Esophagus squamous epithelium (tissue), 5 donors: ENCODE data around the gene PGAP3. TPM values are rescaled to one million over a fixed set of nuclear protein-coding genes. Genes with fewer than 3 reads are reported as not detected.

Experiments
- DNase-seq: peaks from one replicate; lab custom pipeline; 2025; lab: John Stamatoyannopoulos, UW
- H3K27ac ChIP-seq, 4 donors: fragments of 200-600 bp; sonication (generic); one replicate each; pipeline ENCODE4 v1.5.1; 2016 to 2019; ENCODE audit warnings: mild to moderate bottlenecking in 1 of 4
- H3K27me3 ChIP-seq, 4 donors: fragments of 200-600 bp; sonication (generic); 1 replicate in 3 of 4; 2 replicates in 1 of 4; pipeline versions ENCODE4 v1.5.1 to v1.6.0; 2017 to 2021; ENCODE audit warnings: antibody characterized with exemption in 1 of 4
- H3K36me3 ChIP-seq, 3 donors: fragments of 200-600 bp; sonication (generic); one replicate each; pipeline ENCODE4 v1.5.1; 2016 to 2019
- H3K4me1 ChIP-seq, 3 donors: fragments of 200-600 bp; sonication (generic); one replicate each; pipeline ENCODE4 v1.5.1; 2017 to 2019
- H3K4me3 ChIP-seq, 4 donors: fragments of 200-600 bp; sonication (generic); 1 replicate in 3 of 4; 2 replicates in 1 of 4; pipeline ENCODE4 v1.5.1; 2016 to 2019; ENCODE audit warnings: mild to moderate bottlenecking in 2 of 4, moderate library complexity in 1 of 4
- H3K9me3 ChIP-seq, 3 donors: fragments of 200-600 bp; sonication (generic); one replicate each; pipeline ENCODE4 v1.5.1; 2016 to 2019
- POLR2A ChIP-seq, 4 donors: fragments of 450-650 bp; IDR thresholded peaks; one replicate each; pipeline ENCODE4 v1.6.1; 2017; ENCODE audit warnings: antibody characterized with exemption in 4 of 4, mild to moderate bottlenecking in 4 of 4, moderate library complexity in 3 of 4
- WGBS, 2 donors: methylation state at CpG; one replicate each; pipeline ENCODE4 v1.1.5; 2018; 5-methylcytosine and 5-hydroxymethylcytosine counted together
- intact Hi-C: fragments of 100-400 bp; cut with DNase I; formaldehyde crosslinking; loops from one replicate; pipeline ENCODE4 v1.15.0; 2022
- total RNA-seq, 4 donors: library from RNA; depleted of rRNA; stranded (reverse); fragments of >200 nt; gene quantifications; one replicate each; pipeline ENCODE4 v1.1.0, GENCODE V29; 2016
- TF ChIP-seq, protein P1 (sequence below), 6 experiments: fragments of 450-650 bp in 4 of 6; fragments of 200-600 bp in 2 of 6; sonication (generic) in 2 of 6; IDR thresholded peaks; one replicate each; pipeline ENCODE4 v1.5.1; 2016 to 2019; ENCODE audit warnings: antibody characterized with exemption in 6 of 6, mild to moderate bottlenecking in 4 of 6, moderate library complexity in 4 of 6
- donor health status: DM: yes; HTN: yes; CAD: no.

Gene PGAP3
- total RNA-seq, 4 donors from 2014 or later, result 10.7 to 34.2 (median 19.2) TPM

DNA sequence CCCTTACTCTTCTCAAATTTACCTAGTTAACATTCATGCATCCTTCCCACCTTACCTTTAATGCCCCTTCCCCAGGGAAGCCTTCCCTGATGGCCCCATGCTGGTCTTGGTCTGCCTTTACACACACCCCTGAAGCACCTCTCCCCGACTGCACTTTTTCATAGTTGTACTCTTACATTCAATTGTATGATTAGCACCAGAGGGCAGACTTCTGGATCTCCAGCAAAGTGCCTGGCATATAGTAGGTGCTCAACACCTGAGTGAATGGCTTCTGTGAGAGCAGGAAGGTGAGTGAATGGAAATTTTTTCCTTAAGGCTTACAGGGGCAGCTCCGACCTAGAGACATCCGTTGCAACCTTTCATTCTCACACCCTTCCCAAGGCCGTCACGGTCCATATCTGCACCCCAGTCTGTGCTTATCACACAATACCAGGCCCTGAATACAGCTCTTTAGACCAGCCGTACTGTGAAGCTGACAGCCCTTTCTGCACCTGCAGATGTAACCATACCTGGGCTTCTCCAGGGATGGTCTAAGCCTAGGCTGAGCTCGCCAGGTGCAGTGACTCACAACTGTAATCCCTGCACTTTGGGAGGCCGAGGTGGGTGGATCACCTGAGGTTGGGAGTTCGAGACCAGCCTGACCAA is 4.4 kb downstream of the PGAP3 start:
- DNase-seq, result no peak
- Histone ChIP-seq H3K27ac (peak overlapping the region in 1 of 4 donors; percentile 2), H3K4me1 (peaks cover 5 to 51% (median 7%) of the 10 kb centered on the region in 3 donors), H3K27me3 (no peaks in the 10 kb centered on the region), H3K36me3 (peaks cover 0 to 68% (median 5%) of the 10 kb centered on the region in 3 donors), H3K9me3 (no peaks in the 10 kb centered on the region), H3K4me3 (no peak overlapping the region)
- intact Hi-C loops, result no loop called here
- TF ChIP-seq POLR2A (IDR thresholded peaks at IDR 0.05), result no peak
- TF ChIP-seq, protein P1, sequence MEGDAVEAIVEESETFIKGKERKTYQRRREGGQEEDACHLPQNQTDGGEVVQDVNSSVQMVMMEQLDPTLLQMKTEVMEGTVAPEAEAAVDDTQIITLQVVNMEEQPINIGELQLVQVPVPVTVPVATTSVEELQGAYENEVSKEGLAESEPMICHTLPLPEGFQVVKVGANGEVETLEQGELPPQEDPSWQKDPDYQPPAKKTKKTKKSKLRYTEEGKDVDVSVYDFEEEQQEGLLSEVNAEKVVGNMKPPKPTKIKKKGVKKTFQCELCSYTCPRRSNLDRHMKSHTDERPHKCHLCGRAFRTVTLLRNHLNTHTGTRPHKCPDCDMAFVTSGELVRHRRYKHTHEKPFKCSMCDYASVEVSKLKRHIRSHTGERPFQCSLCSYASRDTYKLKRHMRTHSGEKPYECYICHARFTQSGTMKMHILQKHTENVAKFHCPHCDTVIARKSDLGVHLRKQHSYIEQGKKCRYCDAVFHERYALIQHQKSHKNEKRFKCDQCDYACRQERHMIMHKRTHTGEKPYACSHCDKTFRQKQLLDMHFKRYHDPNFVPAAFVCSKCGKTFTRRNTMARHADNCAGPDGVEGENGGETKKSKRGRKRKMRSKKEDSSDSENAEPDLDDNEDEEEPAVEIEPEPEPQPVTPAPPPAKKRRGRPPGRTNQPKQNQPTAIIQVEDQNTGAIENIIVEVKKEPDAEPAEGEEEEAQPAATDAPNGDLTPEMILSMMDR (IDR thresholded peaks at IDR 0.05), result no peak
- 91 to 94% methylated on average over 6 of the region's 9 CpGs for WGBS, 2 donors

- H3K27me3 ChIP-seq, result no peaks in the 10 kb centered on the region
- intact Hi-C loops, result no loop called here
- DNase-seq, result no peak
- H3K36me3 ChIP-seq, result peaks cover 0 to 78% (median 5%) of the 10 kb centered on the region in 3 donors
- H3K27ac ChIP-seq, result peak overlapping the region in 2 of 4 donors; percentile 9 to 17
- no peaks in the 10 kb centered on the region for H3K9me3 ChIP-seq
- no peak overlapping the region for H3K4me3 ChIP-seq
- peaks cover 15 to 61% (median 24%) of the 10 kb centered on the region in 3 donors for H3K4me1 ChIP-seq
- 62 to 70% methylated on average over 8 to 9 of the region's 12 CpGs for WGBS, 2 donors
- TF ChIP-seq POLR2A (IDR thresholded peaks at IDR 0.05), result no peak
- TF ChIP-seq, protein P1 (IDR thresholded peaks at IDR 0.05), result no peak
Observed at GRCh38 chr17:39679521-39680192, 8.2 kb downstream of the PGAP3 start.

DNA sequence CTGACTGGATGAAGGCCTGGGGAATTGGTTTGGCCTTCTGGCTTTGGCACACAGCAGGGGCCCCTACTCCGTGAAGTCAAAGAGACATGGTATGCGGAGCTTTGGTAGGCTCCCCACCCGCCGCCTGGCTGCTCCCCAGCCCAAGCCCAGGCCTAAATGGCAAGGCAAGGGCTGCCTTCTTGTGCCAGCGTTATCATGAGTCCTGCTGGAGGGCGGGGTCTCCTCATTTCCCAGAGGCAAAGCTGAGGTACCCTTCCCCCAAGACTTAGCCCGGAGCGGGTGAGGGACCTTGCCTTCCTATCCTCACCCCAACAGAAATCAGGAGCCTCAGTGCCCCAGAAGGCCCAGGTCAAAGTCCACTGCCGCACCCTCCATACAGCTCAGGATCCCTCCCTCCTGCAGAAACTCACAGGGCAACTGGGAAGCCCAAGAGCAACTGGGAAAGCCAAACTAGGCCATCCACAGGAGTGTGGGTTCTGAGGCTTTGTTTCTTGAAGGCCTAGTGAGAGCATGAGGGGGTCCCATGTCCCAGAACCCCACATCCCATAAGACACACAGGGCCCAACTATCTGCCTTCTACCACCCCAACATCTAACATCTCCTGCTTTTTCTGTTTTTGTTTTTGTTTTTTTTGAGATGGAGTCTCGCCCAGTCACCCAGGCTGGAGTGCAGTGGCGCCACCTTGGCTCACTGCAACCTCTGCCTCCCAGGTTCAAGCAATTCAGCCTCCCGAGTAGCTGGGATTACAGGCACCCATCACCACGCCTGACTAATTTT is 9.3 kb downstream of the PGAP3 start:
- peak overlapping the region in 3 of 4 donors; percentile 33 to 58 (median 53) for H3K27ac ChIP-seq
- H3K9me3 ChIP-seq, result no peaks in the 10 kb centered on the region
- H3K4me1 ChIP-seq, result peaks cover 19 to 65% (median 29%) of the 10 kb centered on the region in 3 donors
- H3K4me3 ChIP-seq, result no peak overlapping the region
- H3K27me3 ChIP-seq, result no peaks in the 10 kb centered on the region
- DNase-seq, result no peak
- TF ChIP-seq, protein P1 (IDR thresholded peaks at IDR 0.05), result no peak
- TF ChIP-seq POLR2A (IDR thresholded peaks at IDR 0.05), result no peak
- WGBS, 2 donors, result 76 to 90% methylated on average over 7 of the region's 13 CpGs
- intact Hi-C loops, result no loop called here
- peaks cover 0 to 67% (median 3%) of the 10 kb centered on the region in 3 donors for H3K36me3 ChIP-seq

DNA sequence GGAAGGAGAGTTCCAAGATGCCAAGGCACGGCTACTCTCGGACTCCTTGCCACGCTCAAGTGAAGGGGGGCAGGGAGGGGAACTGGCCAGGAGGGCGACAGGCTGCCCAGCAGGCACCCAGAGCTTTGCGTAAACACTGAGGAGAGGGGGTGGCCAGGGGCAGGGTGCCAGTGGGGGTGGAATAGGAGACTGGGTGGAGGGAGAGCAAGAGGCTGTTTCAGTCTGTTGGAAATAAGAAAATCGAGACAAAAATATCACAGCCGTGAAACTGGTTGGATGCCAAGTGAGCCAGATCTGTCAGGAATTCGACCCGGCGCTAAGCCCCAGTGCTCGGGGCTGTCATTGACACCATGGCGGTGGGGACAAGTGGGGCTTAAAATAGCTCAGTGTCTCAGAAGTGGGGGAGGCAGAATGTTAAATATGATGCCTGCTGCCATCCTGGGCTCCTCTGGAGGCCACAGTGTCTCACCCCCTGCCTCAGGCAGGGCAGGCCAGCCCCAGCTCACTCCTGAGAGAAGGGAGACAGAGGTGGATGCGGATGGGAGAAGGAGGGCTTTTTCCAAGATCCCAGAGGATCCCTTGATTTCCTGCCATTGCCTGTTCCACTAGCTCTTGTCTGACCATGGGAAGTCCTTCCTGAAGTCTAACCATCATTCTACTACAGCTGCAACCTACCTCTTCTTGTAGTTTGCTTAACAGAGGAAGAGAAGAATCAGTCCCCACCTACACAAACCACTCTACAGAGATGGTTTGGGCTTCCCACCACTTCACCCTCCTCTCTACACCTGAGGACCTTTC is 10.1 kb downstream of the PGAP3 start:
- WGBS, 2 donors, result 63 to 70% methylated on average over 12 to 13 of the region's 13 CpGs
- peak overlapping the region in 3 of 4 donors; percentile 33 to 58 (median 53) for H3K27ac ChIP-seq
- intact Hi-C loops, result no loop called here

More for the DNA sequence above, 10.1 kb downstream of the PGAP3 start:
- TF ChIP-seq, protein P1 (IDR thresholded peaks at IDR 0.05), result no peak
- no peak for TF ChIP-seq POLR2A (IDR thresholded peaks at IDR 0.05)
- Histone ChIP-seq H3K36me3 (peaks cover 0 to 59% (median 0%) of the 10 kb centered on the region in 3 donors), H3K4me1 (peaks cover 19 to 66% (median 29%) of the 10 kb centered on the region in 3 donors), H3K4me3 (no peak overlapping the region), H3K9me3 (no peaks in the 10 kb centered on the region), H3K27me3 (no peaks in the 10 kb centered on the region)
- DNase-seq, result no peak
